HG03108 (cell line): Measurements from ENCODE around the gene SYCP1.
"Not testable (repeated sequence)": the region's sequence is repeated elsewhere in the genome, so short reads cannot be mapped to it uniquely, and the experiment has no call there.

ENCODE experiments used
- ATAC-seq: cut with Tn5 transposase; IDR thresholded peaks from one replicate; pipeline ENCODE4 v1.9.1; 2021; ENCODE audit warnings: moderate library complexity; ENCODE audit not compliant: unreplicated experiment

SYCP1 gene, protein sequence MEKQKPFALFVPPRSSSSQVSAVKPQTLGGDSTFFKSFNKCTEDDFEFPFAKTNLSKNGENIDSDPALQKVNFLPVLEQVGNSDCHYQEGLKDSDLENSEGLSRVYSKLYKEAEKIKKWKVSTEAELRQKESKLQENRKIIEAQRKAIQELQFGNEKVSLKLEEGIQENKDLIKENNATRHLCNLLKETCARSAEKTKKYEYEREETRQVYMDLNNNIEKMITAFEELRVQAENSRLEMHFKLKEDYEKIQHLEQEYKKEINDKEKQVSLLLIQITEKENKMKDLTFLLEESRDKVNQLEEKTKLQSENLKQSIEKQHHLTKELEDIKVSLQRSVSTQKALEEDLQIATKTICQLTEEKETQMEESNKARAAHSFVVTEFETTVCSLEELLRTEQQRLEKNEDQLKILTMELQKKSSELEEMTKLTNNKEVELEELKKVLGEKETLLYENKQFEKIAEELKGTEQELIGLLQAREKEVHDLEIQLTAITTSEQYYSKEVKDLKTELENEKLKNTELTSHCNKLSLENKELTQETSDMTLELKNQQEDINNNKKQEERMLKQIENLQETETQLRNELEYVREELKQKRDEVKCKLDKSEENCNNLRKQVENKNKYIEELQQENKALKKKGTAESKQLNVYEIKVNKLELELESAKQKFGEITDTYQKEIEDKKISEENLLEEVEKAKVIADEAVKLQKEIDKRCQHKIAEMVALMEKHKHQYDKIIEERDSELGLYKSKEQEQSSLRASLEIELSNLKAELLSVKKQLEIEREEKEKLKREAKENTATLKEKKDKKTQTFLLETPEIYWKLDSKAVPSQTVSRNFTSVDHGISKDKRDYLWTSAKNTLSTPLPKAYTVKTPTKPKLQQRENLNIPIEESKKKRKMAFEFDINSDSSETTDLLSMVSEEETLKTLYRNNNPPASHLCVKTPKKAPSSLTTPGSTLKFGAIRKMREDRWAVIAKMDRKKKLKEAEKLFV

DNA sequence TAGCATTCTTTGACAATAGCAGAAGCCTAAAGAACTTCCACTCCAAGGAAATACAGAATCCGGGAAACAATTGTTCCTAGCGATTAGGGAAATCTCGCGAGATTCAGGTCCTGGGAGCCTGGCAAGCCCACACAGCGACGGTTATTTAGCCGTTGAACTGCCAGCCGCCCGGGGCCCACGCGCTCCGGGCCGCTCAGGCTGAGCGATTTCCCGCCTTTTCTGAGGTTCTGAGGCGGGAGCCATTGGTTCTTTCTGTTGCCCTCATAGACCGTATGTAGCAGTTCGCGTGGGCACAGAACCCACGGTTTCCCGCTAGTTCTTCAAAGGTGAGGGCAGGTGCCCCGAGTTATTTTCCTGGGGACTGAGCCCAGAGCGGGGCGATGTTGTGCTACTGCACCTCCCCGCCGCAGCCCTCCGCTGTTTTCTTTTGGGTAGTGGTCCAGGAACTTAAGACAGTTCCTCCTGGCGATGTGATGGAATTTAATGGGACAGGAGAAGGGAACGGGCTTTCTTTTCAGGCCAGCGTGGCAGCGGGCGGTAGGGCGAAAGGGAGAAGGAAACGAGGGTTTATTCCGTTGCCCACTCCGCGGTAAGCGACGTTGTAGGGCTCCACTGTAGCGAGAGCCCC is at the start of gene SYCP1:
Gene SYCP1, plus strand, starts transcription at position 171 of the 628 bp plus-strand sequence. CDS start 602 bp downstream, outside the sequence.
- no peak for ATAC-seq

DNA sequence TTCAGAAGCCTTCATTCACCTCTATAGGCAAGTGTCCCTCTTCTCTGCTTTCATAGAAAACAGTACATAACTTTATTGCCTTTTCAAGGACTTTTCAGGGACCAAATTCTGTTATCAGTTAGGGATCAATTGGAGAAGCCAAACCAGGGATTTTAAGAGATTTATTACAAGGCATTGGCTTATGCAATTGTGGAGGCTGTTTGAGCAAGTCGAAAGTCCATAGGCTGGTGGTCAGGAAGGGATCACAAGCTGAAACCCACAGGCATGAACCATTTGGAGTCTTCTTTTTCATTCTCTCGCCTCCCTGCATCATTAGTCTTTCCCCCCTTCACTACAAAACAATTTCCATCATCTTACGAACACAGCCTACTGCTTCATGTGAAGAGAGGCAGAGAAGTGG is 34.8 kb upstream of the SYCP1 start:
- no peak for ATAC-seq

DNA sequence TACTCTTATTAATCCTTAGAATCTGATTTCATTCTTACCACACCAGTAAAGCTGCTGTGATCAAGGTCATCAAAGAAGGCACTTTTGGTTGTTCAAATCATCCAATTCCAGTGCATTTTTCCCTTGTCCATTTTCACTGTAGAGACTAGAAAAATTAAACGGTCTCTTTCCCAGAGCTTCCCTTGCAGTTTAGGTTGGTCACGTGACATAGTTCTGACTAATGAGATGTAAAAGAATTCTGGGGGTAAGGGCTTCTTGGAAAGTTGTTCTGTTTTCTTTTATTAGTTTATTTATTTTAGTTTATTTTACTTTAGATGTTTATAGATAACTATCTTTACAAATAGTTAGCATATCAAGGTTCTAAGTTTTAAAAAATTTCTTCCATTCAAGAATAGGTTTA is 34.3 kb upstream of the SYCP1 start:
- no peak for ATAC-seq

DNA sequence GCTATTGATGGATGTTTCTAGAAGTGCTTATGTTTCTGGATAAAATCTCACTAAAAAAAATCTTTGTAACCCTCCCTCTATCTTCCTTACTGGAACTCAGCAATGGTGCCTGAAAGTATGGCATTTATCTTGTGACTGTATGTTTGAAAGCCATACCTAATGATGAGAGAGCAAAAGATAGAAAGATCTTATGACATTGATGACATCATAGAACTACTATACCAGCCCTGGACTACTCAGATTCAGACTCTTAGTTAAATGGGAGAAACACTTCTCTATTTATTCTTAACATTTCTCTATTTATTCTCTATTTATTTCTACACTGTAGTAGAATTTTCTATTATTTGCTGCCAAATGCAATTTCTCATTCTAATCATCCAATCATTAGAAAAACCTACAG is 32.7 kb upstream of the SYCP1 start:
- no peak for ATAC-seq

DNA sequence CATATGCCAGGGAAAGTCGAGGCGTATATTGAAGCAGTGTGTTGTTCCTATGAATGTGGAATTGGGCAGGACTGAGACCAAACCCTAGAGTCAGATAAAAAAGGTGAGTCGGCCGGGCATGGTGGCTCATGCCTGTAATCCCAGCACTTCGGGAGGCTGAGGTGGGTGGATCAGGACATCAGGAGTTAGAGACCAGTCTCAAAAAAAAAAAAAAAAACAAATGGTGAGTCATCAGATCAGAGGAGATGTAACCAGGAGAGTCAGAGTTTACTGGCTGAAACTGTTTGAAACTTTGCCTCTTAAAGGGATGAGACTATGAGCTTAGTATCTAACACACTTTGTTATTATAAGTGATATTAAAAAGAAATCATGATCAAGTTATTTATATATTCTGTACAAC is 26.4 kb upstream of the SYCP1 start:
- no peak for ATAC-seq

DNA sequence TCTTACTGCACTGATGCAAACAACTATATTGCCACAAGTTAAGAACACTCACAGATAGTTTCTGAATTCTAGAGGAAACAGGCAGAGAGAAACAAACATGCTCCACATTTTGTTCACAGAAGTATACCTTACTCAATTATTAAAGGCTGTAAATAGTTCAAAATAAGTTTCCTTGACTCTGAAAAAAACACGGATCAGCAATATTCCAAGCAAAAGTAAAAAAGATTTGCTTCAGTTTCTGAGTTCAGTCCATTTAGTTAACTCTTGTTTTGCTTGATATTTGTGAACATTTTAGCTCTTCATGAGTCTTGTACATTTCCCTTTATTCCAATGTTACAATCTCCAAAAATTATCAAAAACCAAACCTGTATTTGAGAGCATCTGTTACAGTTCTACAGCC is 24.6 kb upstream of the SYCP1 start:
- ATAC-seq = not testable (repeated sequence)

DNA sequence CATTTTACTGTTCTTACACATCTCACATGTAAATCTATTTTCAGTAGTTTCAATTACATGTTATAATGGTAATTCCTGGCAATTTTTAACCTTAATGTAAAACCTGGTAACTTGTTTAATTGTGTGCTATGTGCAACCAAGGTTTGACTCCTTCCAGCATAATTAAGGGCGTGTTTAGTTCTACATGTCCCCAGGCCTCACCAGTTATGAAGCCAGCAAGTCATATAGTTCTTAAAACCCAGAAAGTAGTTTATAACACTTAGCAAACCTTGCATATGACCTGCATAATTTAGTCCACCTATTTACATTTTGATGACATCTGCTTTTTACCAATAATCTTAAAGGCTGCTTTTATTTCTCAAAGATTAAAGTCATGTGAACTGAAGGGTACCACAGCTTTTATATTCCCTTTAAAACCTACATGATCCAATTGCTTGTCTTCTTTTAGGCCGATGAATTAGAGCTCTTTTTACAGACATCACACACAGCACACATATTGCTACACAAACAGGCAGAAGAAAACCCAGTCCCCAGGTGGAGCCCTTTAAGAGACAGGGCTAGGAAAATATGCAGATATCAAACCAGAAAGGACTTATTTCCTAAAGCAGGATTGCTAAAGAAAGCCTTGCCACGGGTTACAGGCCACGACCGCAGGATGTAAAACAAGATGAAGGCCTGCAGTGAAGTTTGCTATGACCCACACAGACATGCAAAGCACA is 23.2 kb upstream of the SYCP1 start:
- ATAC-seq = no peak

DNA sequence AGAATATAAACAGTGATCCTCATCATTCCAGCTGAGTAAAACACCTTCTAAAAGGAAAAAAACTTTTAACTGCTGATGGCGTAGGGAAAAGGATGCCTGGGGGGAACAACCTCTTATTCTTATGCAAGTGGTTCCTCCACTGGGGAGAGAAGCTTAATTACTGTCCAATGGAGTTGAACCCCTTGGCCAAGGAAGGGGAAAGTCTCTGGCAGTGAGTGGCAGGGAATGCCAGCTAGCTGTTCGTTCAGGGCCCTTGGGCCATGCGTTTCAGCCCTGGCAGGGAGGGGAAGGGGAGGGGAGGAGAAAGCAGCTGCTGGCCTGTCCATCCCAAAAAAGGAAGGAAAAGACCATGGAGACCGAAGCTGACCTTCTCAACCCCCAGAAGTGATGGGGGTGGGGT is 22.6 kb upstream of the SYCP1 start:
- ATAC-seq = no peak

DNA sequence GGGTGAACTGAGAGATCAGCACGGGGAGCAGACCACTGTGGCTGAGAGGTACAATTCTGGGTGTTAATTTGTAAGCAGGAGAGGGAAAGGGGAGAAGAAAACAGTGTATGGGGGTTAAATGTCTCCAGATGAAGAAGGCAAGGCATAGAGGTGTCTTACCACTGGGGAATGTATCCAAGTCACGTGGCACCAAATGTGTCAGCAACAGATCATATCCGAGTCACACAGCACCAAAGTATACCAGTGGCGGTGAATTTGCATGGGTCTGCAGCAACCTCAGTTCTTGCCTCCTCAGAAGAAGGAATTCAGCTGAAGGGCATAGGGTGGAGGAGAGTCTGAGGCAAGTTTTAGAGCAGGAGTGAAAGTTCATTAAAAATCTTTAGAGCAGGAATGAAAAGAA is 21.2 kb upstream of the SYCP1 start:
- ATAC-seq = no peak

DNA sequence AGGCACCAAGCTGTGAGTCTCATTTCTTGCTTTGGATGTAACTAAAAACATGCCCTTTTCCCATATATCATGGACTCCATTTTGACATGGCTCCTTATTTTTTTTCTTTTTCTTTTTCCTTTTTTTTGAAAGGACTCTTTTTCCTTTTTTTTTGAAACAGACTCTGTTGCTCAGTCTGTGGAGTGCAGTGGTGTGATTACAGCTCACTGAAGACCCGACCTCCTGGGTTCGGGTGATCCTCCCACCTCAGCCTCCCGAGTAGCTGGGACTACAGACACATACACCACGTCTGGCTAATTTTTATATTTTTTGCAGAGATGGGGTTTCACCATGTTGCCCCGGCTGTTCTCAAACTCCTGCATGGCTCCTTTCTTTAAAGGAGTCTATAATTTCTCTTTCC is 10.4 kb upstream of the SYCP1 start:
- ATAC-seq = no peak

DNA sequence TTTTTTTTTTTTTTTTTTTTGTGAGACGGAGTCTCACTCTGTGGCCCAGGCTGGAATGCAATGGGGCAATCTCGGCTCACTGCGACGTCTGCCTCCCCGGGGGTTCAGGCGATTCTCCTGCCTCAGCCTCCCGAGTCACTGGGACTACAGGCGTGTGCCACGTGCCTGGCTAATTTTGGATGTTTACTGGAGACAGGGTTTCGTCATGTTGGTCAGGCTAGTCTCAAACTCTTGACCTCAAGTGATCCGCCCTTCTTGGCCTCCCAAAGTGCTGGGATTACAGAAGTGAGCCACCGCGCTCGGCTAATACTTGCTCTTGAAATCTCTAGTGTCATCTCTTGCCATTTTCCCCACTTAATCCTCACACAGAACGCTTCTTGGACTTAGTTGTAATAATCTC is 1.1 kb upstream of the SYCP1 start:
- ATAC-seq = no peak

DNA sequence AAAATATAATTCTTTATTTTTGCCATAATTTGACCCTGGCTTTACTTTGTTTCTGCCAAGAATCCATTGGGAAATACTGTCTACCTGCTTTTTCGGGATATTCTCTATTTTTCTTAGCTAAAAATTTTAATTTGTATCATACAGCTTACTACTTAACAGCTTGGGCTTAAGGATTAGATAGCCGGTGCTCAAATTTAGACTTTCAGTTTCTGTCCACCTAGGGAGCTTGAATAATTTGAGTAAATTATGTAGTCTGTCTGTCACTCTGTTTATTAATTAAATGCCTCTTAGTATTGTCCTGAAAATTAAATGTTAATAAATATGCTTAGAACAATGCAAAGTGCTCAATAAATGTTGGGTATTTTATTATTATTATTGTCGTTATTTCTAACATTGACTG is 6.7 kb downstream of the SYCP1 start:
- no peak for ATAC-seq

DNA sequence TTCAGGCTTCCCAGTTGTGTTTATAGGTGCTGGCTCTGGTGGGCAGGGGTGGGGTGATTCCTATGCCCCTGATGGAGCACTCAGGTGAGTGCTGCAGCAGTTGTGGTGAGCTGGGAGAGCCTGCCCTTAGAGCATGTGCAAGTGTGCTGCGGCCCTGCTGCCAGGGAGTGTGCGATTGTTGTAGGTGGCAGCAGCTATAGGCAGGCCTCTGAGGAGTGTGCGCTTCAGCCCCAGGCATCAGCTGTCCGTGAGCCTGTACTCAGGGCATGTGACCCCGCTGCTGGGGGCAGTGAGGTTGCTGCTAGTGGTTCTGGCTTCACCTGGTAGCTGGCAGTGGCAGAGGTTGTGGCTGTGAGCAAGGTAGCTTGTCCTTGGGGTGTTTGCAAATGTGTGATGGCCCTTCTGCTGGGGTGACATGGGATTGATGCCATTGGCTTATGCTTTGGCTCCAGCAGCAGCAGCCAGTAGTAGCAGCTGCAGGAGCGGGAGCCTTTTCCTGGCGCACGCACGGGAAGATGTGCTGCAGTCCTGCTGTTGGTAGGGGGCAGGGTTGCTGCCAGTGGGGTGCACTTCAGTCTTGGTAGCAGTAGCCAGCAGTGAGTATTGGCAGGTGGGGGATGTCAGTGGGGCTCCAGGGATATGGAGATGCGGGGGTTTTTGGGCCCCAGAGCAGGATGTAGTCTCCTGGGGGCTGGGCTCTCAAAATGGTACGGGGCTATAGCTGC is 37.7 kb downstream of the SYCP1 start:
- ATAC-seq = no peak

DNA sequence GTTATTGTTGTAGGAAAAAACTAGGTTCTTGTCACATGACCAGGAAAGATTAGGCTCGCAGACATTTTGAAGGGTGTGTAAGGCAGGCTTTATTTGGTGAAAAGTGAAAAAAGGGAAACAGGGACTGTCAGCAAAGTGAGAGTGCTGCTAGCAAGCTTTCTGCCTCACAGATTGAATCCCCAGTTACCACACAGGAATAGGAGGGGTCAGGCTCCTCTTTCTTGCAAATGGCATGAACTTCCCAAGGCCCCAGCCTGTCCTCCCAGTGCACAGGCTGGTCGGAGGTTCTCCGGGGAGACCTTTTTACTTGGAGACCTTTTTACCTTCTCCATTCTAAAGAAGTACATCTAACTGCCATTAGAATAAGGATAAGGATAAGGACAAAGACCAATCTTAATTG is 42.1 kb downstream of the SYCP1 start:
- no peak for ATAC-seq

DNA sequence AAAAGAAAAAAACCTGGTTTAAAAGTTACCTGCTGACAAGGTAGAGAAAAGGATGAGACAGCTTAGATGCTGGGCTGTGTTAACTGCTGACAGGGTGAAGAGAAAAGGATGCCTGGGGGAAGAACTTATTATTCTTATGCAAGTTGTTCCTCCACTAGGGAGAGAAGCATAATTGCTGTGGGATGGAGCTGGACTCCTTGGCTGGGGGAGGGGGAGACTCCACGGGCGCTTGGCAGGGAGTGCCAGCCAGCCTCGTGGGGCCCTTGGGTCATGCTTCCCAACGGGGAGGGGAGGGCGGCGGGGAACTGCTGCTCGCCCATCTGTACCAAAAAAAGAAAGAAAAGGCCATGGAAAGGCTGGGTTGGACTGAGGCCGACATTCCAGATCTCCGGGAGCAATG is 47.2 kb downstream of the SYCP1 start:
- ATAC-seq = no peak

DNA sequence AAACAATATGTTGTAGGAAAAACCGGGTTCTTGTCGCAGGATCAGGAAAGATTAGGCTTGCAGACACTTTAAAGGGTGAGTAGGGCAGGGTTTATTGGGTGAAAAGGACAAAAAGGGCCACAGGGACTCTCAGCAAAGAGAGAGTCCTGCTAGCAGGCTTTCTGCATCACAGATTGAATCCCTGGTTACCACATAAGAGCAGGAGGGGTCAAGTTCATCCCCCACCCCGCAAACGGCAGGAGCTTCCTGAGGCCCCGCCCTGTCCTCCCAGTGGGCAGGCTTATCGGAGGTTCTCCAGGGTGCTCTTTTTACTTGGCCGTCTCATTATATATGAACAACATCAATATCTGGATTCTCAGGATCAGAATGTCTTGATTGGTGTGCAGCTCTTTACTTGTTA is 47.7 kb downstream of the SYCP1 start:
- ATAC-seq = no peak

DNA sequence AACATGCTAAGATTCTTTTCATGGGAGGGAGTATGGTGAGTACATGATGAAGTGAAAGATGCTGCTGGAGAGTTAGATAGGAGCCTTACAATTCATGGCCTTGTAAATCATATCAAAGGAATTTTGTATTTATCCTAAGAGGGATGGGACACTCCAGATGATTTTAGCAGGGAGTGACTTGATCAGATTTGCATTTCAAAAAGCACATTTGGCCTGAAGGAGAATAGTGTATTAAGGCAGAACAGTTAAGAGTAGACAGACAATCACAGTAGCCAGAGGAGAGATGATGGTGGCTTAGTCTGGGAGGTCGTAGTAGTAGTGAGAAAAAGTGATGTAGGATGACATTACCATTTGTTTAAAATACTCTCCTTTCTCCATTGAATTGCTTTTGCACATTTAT is 48.8 kb downstream of the SYCP1 start:
- no peak for ATAC-seq

DNA sequence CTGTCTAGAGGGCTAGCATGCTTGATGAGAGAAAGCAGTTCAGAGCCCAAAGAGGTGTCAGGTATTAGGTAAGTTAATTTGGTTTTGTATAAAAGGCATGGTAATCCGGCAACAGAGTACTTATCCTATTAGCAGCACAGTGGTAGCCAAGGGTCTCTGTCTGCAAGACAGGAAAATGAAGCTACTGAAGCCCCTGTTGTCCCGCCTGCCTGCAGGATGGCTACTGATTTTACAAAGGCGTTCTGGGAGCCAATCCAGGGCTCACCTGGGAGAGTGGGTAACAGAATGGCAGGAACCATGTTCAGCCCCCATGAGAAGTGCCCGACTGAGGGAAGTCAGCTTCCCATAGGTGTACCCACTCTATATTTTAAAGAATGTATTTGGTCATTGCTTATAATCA is 61.1 kb downstream of the SYCP1 start:
- not testable (repeated sequence) for ATAC-seq

DNA sequence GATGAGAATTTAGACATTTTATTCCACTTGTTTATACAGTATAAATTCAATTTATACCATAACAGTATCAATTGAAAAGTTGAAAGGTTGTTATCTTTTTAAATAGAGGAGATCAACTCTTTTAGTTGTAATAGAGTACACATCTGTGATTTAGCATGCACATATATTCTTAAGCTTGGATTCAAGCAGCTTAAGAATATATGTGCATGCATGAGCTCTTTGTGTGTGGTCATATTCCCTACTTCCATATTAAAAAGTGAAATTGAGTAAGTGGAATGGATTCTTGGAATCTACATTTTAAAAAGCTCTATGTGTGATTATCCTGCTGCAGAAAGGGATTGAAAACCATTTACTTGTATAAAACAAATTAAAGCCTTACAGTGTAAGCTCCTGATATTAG is 71.9 kb downstream of the SYCP1 start:
- no peak for ATAC-seq

DNA sequence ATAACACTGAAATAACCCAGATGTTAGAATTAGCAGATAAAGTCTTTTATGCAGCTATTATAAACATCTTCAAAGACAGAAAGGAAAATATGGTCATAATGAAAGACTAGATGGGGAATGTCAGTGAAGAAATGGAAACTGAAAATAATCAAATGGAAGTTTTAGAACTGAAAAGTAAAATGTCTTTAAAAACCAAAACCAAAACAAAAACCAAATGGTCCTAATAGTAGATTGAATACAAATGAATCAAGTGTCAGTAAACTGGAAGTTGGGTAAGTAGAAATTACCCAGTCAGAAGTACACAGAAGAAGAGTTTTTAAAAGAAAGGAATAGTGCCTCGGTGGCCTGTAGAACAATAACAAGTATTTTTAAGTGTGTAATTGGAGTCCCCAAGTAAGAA is 72.7 kb downstream of the SYCP1 start:
- ATAC-seq = no peak
